Peyer's patch (tissue), 4 donors: ENCODE measurements around the gene GFI1.

Experiments used
- CTCF ChIP-seq, 6 experiments: fragments of 450-650 bp in 4 of 6; fragments of 200-600 bp in 2 of 6; sonication (generic) in 1 of 6; IDR thresholded peaks; one replicate each; pipeline ENCODE4 v1.5.1; 2017 to 2019; ENCODE audit warnings: antibody characterized with exemption in 6 of 6, mild to moderate bottlenecking in 3 of 6, moderate library complexity in 1 of 6
- POLR2A ChIP-seq, 2 donors: fragments of 450-650 bp; IDR thresholded peaks; one replicate each; pipeline ENCODE4 v1.5.1; 2017; ENCODE audit warnings: antibody characterized with exemption in 2 of 2, mild to moderate bottlenecking in 2 of 2, moderate library complexity in 2 of 2

DNA sequence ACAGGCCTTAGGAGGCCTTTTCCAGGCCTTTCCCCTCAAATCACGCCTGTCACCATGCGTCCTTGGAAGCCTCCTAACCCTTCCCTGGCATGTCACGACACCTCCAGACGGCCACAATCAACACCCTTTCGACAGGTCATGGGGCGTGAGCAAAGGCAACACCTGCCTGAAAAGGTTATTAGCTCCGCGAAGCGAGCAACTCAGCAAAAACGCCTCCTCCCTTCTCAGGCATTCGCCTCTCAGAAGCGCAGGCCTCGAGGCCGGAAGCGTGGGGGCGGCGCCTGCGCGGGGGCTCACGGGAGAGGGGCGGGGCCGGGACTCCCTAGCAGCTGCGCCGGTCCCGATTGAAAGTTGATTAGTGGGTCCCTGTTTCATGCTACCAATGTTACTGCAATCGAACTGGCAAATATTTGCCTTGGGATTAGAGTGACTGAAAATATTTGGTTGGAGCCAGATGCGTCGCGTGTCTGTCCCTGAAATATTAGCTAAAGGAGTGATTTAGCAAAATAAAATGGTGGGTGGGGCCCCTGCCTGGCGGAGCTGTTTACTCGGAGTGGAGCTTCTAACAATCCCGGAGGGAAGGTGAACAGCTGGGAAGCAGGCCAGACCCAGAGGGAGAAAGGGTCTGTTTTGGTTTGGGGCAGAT, 44.9 kb downstream of the GFI1 start:
- TF ChIP-seq CTCF (IDR thresholded peaks at IDR 0.05) (no peak), POLR2A (IDR thresholded peaks at IDR 0.05) (no peak)
